DND-41 (cell line): ENCODE results near the gene DYSF.

ENCODE experiments used
- ATAC-seq: fragments of 200-7000 bp; cut with Tn5 transposase; 3 replicates; pipeline ENCODE4 v1.9.1; 2021; ENCODE audit warnings: low read depth; ENCODE audit not compliant: insufficient read depth
- DNase-seq: peaks from one replicate; pipeline ENCODE4 v3.0.0-alpha.2; 2020
- H2AFZ ChIP-seq: 2 replicates; pipeline ENCODE4 v1.6.0; 2012; ENCODE audit warnings: low read depth, low read length
- H3K27ac ChIP-seq: 2 replicates; pipeline ENCODE4 v1.5.1; 2012; ENCODE audit warnings: low read length, inconsistent platforms
- H3K27me3 ChIP-seq: fragments of 200-600 bp; sonication (generic); 2 replicates; pipeline ENCODE4 v1.6.0; 2012; ENCODE audit warnings: low read length, mild to moderate bottlenecking, inconsistent platforms; ENCODE audit not compliant: insufficient read depth, poor library complexity
- H3K36me3 ChIP-seq: 2 replicates; pipeline ENCODE4 v1.5.1; 2012; ENCODE audit warnings: low read length, inconsistent platforms; ENCODE audit not compliant: insufficient read depth
- H3K4me1 ChIP-seq: 2 replicates; pipeline ENCODE4 v1.5.1; 2012; ENCODE audit warnings: mild to moderate bottlenecking, low read length; ENCODE audit not compliant: insufficient read depth
- H3K4me2 ChIP-seq: 2 replicates; pipeline ENCODE4 v1.6.0; 2012; ENCODE audit warnings: mild to moderate bottlenecking, moderate library complexity, low read length, inconsistent platforms; ENCODE audit not compliant: insufficient read depth
- H3K4me3 ChIP-seq, 2 experiments: fragments of 200-600 bp in 1 of 2; shearing (Covaris generic) in 1 of 2; 2 replicates each; pipeline ENCODE4 v1.5.1; 2012 to 2016; ENCODE audit warnings: inconsistent platforms in 2 of 2, low read length in 2 of 2, mild to moderate bottlenecking in 2 of 2, low read depth in 1 of 2, moderate library complexity in 1 of 2
- H3K79me2 ChIP-seq: 2 replicates; pipeline ENCODE4 v1.6.0; 2012; ENCODE audit warnings: low read length, inconsistent platforms; ENCODE audit not compliant: insufficient read depth
- H3K9ac ChIP-seq: 2 replicates; pipeline ENCODE4 v1.6.0; 2012; ENCODE audit warnings: low read depth, mild to moderate bottlenecking, inconsistent platforms, low read length, moderate library complexity
- H3K9me3 ChIP-seq: 2 replicates; pipeline ENCODE4 v1.5.1; 2012; ENCODE audit warnings: low read length, moderate library complexity, mild to moderate bottlenecking, inconsistent platforms; ENCODE audit not compliant: insufficient read depth, severe bottlenecking
- H4K20me1 ChIP-seq: 2 replicates; pipeline ENCODE4 v1.6.0; 2012; ENCODE audit warnings: low read length; ENCODE audit not compliant: insufficient read depth
- EZH2 ChIP-seq: IDR thresholded peaks from 3 replicates; pipeline ENCODE4 v1.6.1; 2012; ENCODE audit warnings: borderline replicate concordance, low read depth, mild to moderate bottlenecking, moderate library complexity, low read length, inconsistent platforms; ENCODE audit not compliant: severe bottlenecking
- TF ChIP-seq, protein P1 (sequence below): IDR thresholded peaks from 2 replicates; pipeline ENCODE4 v1.5.1; 2012; ENCODE audit warnings: borderline replicate concordance, low read length, moderate library complexity, mild to moderate bottlenecking; ENCODE audit not compliant: poor library complexity, severe bottlenecking; ENCODE audit errors: extremely low read depth

DYSF gene

DNA sequence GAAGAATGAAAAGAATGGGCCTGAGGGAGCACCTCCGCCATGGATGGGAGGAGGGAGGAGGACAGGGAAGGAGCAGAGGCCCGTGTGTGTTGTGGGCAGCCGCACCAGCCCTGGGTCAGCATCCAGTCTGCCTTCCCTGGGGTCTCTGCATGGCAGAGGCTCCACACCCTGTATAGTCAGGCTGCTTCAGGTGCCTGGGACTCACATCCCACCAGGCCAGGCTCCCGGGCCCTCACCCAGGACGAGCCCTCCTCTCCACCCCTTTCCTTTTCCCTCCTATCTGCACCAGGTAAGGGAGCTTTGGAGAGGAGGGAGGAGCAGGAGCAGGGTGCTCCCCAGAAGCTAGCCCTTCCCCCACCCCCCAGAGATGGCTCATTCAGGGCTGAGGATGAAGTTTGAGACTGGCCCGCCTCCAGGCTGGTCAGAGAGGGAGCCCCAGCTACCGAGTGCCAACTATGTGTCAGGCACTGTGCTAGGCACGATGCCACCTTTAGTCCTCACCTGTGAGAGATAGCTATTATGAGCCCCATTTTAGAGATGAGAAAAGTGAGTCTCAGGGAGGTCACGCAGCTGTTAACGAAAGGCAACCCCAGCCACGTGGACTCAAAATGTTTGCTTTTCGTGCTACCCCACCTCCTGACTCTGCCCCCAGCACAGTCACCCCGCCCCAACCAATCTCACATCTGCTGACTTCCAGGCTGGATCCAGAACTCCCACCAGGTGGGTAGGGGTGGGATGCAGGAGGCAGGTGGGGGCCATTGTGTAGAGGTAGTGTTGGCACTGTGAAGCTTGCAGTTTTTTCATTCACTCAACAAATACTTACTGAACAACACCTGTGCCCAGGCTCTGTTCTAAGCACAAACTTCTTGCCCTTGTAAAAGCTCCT lies 242.1 kb downstream of the DYSF start:
- no peaks in the 10 kb centered on the region for H3K4me1 ChIP-seq
- no peak overlapping the region for H3K9ac ChIP-seq
- no peak overlapping the region for H2AFZ ChIP-seq
- no peaks in the 10 kb centered on the region; the same call in 1 of the 2 replicates for H4K20me1 ChIP-seq
- no peak overlapping the region for H3K4me2 ChIP-seq
- no peak for TF ChIP-seq EZH2
- TF ChIP-seq, protein P1, sequence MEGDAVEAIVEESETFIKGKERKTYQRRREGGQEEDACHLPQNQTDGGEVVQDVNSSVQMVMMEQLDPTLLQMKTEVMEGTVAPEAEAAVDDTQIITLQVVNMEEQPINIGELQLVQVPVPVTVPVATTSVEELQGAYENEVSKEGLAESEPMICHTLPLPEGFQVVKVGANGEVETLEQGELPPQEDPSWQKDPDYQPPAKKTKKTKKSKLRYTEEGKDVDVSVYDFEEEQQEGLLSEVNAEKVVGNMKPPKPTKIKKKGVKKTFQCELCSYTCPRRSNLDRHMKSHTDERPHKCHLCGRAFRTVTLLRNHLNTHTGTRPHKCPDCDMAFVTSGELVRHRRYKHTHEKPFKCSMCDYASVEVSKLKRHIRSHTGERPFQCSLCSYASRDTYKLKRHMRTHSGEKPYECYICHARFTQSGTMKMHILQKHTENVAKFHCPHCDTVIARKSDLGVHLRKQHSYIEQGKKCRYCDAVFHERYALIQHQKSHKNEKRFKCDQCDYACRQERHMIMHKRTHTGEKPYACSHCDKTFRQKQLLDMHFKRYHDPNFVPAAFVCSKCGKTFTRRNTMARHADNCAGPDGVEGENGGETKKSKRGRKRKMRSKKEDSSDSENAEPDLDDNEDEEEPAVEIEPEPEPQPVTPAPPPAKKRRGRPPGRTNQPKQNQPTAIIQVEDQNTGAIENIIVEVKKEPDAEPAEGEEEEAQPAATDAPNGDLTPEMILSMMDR = no peak
- no peak overlapping the region for H3K27ac ChIP-seq
- no peaks in the 10 kb centered on the region for H3K79me2 ChIP-seq
- H3K36me3 ChIP-seq = no peaks in the 10 kb centered on the region
- ATAC-seq (no peak), DNase-seq (no peak)
- H3K27me3 ChIP-seq = no peaks in the 10 kb centered on the region
- no peaks in the 10 kb centered on the region for H3K9me3 ChIP-seq
- no peak overlapping the region for H3K4me3 ChIP-seq

DNA sequence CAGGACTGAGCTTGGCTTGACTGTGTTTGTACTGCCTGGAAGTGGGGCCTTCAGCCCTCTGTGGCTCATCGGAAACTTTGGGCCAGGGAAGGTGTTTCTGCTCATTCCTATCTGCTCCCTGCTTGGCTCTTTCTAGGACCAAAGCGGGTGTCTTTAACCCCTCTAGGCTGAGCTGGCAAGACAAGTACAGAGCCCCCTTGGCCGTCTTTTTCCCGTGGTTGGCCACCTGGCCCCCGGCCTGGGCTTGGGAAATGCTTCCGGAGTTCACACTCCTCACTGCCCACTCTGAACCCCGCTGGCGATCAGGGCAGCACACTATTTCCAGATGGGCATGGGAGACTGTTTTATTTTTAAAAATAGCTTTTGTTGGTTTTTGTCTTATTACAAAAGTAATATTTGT lies 243.0 kb downstream of the DYSF start:
- no peaks in the 10 kb centered on the region; the same call in 1 of the 2 replicates for H4K20me1 ChIP-seq
- ATAC-seq = no peak
- H3K4me2 ChIP-seq = no peak overlapping the region
- H3K27me3 ChIP-seq = no peaks in the 10 kb centered on the region
- no peaks in the 10 kb centered on the region for H3K79me2 ChIP-seq
- H3K4me3 ChIP-seq = no peak overlapping the region
- no peak overlapping the region for H2AFZ ChIP-seq
- no peak overlapping the region for H3K27ac ChIP-seq
- no peak for TF ChIP-seq EZH2
- TF ChIP-seq, protein P1 = no peak
- DNase-seq = no peak
- H3K9ac ChIP-seq = no peak overlapping the region
- no peaks in the 10 kb centered on the region for H3K36me3 ChIP-seq
- H3K9me3 ChIP-seq = no peaks in the 10 kb centered on the region
- no peaks in the 10 kb centered on the region for H3K4me1 ChIP-seq

DNA sequence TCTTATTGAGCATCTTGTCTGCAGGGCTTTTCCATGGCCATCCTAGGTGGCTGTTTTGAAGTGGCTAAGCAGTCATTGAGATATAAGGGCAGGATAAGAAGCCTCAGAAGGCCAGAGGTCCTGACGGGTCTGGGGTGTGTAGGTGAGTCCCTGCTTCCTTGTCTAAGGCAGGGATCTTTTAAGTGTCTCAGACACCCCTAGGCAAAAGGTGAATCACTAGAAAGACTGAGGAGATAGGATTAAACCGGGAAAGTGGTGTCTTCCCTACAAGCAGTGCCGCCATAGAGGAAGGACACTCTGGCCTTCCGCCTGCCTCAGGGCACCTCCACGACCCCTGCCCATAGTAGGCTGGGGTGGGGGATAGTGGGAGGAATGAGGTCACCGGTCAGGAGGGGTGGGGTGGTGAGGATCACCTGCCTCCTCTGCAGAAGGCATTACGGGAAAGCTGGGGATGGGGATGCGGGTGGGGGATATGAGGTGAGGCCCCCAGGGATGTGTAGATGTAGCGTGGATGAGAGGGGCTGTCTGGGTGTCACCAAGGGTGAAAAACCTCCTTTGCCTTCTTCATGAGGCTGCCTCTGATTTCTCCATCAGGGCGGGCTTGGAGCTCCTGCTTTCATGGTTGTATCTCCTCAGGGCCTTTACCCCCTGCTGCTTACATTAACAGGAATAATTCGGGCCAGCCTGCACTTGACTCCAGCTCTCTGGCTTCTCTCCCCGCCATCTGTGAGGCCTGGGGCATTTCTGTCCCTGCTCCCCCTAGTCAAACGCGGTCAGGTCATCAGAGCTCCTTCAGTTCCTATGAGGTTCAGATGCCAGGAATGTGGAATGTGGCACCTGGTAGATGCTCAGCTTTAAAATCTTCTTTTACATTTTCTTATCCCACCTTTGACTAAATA lies 244.0 kb downstream of the DYSF start:
- Histone ChIP-seq H3K79me2 (no peaks in the 10 kb centered on the region), H3K4me1 (no peaks in the 10 kb centered on the region), H3K27me3 (no peaks in the 10 kb centered on the region), H2AFZ (no peak overlapping the region), H3K9me3 (no peaks in the 10 kb centered on the region), H3K27ac (no peak overlapping the region), H3K4me2 (no peak overlapping the region), H3K9ac (no peak overlapping the region), H4K20me1 (no peaks in the 10 kb centered on the region; the same call in 1 of the 2 replicates), H3K4me3 (no peak overlapping the region), H3K36me3 (no peaks in the 10 kb centered on the region)
- ATAC-seq (no peak), DNase-seq (no peak)
- TF ChIP-seq EZH2 = no peak
- TF ChIP-seq, protein P1 = no peak
